Amniotic stem cell (primary cell): ENCODE measurements around the gene NOX4.
A peak's percentile ranks its signal among the peaks of the same experiment; 100 is the strongest.

Source experiments
- DNase-seq: peaks from one replicate; lab custom pipeline; 2025; lab: John Stamatoyannopoulos, UW

The NOX4 gene

GRCh38 chr11:89490981-89491690, at the start of gene NOX4:
TSS of gene NOX4 (minus strand) at chr11:89491375. CDS start at chr11:89491246, 129 bp downstream.
- DNase-seq: no peak

GRCh38 chr11:89540826-89541225, 49.7 kb upstream of the NOX4 start:
- no peak for DNase-seq

- no peak for DNase-seq
Observed at GRCh38 chr11:89537936-89538335, 46.8 kb upstream of the NOX4 start.

DNA sequence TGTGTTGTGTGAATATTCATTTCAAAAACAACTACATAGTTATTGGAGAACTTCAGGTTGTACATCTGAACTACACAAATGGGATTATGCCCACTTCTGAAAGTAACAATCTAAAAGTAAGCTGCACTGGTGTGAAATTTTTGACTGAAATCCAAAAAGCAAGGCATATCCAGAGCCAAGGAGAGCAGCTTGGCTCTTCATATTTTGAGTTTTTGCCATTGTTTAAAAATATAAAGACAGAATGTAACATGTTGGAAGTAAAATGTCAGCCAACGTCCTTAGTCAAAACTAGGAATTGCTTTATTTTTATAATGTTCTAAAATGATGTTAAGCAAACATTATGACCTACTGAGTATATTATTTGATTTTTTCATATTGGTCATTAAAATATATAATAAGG, 45.8 kb upstream of the NOX4 start:
- no peak for DNase-seq

GRCh38 chr11:89535221-89535620, 44.0 kb upstream of the NOX4 start:
- no peak for DNase-seq

DNA sequence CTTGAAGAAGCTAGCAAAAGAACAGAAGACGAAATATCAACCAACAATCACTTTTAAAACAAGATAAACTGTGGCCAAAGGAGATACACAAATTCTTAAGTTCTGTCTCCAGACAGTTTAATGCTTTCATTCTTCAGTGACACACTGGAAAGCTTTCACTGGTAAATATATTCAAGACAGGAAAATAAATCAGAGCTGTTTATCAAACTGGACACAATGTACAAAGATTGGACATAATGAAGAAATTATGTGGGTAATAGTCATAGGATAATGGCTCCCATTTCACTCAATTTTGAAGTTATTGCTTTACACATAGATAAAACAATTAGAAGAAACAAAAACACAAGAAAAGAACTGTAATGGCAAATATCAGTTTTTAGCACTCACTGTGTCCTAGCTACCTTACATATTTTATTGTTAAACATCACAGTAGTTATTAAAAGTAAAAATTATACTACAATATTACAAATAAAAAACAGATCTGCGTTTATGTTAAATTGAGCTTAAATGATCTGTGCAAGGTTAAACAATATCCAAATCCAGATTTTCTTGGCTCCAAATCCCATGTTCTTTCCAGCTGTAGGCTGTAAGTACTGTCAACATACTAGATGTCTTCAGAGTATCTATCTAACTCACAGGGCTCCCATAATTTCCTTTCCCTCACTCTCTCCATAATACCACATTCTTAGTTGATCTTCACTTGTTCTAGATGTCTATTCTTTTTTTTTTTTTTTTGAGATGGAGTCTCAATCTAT, 38.6 kb upstream of the NOX4 start:
- no peak for DNase-seq

DNA sequence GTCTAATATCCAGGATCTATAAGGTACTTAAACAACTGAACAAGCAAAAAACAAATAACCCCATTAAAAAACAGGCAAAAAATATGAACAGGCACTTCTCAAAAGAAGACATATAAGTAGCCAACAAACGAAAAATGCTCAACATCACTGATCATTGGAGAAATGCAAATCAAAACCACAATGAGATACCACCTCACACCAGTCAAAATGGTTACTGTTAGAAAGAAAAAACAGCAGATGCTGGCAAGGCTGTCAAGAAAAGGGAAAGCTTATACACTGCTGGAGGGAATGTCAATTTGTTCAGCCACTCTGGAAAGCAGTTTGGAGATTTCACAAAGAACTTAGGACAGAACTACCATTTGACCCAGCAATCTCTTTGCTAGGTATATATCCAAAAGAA, 30.6 kb upstream of the NOX4 start:
- no peak for DNase-seq

DNA sequence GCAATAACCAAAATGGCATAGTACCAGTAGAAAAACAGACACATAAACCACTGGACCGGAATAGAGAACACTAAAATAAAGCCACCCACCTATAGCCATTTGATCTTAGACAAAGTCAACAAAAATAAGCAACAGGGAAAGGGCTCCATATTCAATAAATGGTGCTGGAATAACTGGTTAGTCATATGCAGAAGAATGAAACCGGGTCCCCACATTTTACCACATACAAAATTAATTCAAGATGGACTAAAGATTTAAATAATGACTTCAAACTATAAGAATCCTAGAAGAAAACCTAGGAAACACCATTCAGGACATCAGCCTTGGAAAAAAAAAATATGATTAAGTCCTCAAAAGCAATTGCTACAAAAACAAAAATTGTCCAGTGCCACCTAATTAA, 30.1 kb upstream of the NOX4 start:
- DNase-seq: no peak

- no peak for DNase-seq
Observed at GRCh38 chr11:89516496-89516895, 25.3 kb upstream of the NOX4 start.

GRCh38 chr11:89508544-89508943, 17.4 kb upstream of the NOX4 start:
- no peak for DNase-seq

DNA sequence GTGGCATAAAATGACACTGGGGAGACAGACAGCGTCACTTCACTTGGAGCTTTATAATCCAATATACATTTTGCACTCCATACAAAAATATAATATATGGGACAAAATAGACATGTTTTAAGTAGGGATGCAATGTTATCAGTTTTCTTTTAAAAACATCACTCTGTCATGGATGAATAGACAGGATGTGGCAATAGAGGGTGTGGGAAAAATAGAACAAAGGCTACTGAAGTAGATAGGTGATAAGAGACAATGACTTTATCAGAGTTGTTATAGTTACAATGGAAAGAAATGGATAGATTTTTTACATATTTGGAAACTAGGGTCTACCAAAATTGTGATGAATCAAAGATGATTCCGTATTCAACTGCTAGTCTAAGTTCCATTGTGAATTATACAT, 13.1 kb upstream of the NOX4 start:
- no peak for DNase-seq

DNA sequence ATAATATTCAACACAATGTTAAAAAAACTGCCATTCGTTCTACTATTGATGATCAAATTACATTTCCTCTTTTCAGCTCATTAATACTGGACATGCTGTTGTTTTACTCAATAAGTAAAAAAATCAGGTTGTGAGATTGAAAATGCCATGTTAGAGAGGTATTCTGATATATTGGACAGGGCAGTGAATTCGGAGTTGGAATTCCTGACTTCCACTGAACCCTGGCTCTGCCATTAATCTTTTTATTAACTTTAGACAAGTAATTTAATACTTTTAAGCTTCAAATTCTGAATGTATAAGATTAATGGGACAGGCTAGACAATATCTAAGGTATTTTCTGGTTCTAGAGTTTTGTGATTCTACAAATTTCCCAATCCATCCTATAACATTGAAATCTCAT, 12.2 kb upstream of the NOX4 start:
- no peak for DNase-seq

DNA sequence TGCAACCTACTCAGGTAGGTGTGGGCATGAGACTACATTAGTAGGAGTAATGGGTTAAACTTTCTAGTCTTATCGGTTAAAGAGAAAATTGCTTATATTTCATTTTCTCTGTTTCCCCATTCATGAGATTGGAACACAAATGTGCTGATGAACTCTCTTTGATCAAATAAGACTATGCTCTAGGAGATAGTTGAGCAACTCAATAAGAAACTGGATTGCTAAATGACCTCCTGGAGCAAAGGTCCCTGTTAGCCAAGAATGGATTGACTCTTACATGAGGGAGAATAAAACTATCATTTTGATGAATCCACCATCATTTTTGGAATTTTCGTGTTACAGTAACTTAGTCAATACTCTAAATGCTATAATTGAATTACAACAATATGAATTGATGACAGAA, 11.1 kb upstream of the NOX4 start:
- DNase-seq: no peak

DNA sequence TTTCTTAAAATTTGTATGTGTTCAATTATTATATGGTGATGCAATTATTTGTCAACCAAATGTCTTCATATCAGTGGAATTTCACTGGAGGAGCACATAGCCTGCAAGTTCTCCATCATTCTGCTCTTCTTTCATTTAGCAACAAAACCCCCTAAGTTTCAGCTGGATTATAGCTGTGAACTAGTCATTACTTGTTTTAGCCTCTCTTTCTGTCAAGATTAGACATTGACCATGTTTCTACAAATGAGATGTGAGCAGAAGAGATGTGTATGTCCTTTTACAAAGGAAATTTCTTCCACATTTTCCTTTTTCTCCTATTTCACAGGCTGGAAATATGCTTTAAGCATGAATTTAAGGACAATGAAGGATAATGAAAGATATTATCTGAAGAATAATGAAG, 9.2 kb upstream of the NOX4 start:
- DNase-seq: no peak

DNA sequence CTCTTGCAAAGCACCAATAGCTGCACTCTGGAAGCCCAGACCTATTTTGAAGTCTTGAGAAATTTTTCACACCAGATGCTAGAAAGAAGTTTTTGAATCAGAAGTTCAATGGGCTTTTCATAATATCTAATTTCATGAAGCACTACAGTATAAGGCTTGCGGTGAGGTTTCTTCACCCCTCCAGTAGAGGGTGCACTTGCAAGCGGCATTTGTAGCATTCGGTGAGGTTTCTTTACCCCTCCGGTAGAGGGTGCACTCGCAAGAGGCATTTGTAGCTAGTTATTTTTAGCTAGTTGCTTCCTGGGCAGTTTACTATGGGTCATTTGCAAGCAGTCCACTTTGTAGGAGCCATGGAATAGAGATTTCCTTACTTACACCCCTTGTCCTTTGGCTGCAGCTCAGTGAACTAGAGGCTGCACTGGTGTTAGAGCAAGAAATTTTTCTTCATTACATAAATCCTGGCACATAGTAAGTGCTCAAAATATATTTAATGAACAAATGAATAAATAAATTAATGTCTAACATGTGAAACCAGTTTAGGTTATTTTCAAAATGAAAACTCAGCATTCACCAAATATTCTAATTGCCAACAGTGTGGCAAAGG, 7.8 kb upstream of the NOX4 start:
- DNase-seq: no peak

DNA sequence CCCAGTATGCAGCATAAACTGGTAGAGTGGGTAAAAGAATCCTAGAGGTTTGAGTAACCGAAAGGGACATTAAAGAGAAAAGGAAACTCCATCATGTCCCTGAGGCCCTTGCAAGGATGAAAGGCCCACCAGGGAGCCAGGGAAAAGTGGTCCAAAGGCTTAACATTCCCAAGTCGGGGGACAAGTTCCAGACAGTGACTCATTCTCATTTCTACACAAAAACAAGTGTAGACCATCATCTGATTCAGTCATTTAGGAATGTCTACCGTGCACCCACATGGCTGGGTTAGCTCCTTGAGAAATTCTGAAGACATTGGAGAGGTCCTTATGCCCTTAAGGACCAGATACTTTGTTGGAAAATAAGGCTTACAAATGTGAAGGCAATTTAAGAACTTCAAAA, 4.8 kb upstream of the NOX4 start:
- peak; percentile 20 for DNase-seq

DNA sequence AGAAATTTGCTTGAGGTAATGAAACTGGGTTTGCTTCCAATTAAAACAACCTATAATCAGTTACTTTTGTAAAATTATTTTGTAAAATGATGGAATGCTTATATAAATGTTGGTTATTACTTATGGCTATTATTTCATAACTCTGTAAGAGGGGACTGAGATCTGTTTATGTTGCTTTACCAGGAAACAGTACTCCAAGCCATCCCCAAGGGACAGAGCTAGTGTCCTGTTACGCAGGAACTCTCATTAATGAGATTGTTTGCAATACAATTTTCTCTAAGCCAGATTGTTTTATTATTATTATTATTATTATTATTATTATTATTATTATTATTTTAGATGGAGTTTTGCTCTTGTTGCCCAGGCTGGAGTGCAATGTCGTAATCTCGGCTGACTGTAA, 2.3 kb upstream of the NOX4 start:
- no peak for DNase-seq

DNA sequence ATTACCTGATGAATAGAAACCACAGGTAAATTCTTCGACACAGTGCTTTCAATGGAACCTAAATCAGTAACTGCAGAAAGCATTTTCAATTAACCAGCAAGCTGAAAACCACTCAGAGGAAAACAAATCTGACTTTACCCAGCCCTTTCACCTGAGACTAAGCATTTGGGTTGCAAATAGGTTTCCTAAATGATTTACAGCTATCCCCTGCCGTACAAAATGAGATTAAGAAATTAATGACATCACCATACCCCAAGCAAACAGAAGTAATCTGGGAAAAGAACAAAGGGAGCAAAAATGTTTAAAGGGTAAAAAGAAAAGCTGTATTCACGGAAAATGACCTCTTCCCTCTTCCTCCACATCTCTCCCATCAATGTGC, 584 bp downstream of the NOX4 start:
- no peak for DNase-seq

GRCh38 chr11:89489930-89490329, 1.2 kb downstream of the NOX4 start:
- no peak for DNase-seq

- DNase-seq: no peak
Observed at GRCh38 chr11:89487016-89487415, 4.2 kb downstream of the NOX4 start.

GRCh38 chr11:89484896-89485295, 6.3 kb downstream of the NOX4 start:
- DNase-seq: no peak

- no peak for DNase-seq
Observed at GRCh38 chr11:89477175-89477574, 14.0 kb downstream of the NOX4 start.

GRCh38 chr11:89463266-89463780, 27.9 kb downstream of the NOX4 start:
- no peak for DNase-seq
